Activated CD8-positive, alpha-beta memory T cell treated with anti-CD3 and anti-CD28 coated beads, Interleukin-2, amount 50 U/mL, for 1 hour (primary cell): ENCODE results near the gene DAG1.
"Not testable (repeated sequence)": the region's sequence is repeated elsewhere in the genome, so short reads cannot be mapped to it uniquely, and the experiment has no call there.

Experiments
- DNase-seq: peaks from one replicate; pipeline ENCODE4 v3.0.0-alpha.2; 2020; ENCODE audit errors: extremely low read depth

The DAG1 gene

DNA sequence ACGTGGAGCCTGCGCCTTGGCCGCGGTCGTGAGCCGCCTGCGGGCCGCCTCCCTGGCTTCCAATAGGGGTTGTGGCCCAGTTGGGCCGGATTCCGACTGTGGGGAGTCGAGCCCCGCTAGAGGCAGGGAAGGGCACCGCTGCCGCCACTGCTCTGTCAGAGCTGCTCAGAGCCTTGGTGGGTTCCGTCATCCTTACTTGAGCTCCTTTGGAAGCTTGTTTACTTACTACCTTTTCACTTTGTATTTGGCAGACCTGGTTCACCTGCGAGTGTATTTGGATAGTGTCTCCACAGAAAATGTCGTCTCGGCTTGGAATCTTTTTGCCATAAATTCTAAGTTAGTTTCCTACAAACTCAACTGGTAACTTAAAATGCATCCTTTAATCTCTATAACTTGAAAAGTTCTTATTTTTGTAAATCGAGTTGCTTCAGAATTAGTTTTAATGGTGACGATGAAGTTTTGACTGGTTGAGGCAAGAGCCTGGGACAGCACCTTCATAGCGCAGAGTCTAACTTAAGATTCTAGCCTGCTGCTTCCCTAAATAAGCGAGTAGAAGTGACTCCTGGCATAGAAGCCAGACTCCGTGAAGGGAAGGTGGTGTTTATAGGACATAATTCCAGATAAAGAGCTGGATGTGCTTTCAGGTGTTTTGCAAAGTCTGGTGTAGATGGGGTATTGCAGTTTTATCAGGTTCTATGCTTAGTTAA lies 800 bp downstream of the DAG1 start:
- DNase-seq, result no peak

DNA sequence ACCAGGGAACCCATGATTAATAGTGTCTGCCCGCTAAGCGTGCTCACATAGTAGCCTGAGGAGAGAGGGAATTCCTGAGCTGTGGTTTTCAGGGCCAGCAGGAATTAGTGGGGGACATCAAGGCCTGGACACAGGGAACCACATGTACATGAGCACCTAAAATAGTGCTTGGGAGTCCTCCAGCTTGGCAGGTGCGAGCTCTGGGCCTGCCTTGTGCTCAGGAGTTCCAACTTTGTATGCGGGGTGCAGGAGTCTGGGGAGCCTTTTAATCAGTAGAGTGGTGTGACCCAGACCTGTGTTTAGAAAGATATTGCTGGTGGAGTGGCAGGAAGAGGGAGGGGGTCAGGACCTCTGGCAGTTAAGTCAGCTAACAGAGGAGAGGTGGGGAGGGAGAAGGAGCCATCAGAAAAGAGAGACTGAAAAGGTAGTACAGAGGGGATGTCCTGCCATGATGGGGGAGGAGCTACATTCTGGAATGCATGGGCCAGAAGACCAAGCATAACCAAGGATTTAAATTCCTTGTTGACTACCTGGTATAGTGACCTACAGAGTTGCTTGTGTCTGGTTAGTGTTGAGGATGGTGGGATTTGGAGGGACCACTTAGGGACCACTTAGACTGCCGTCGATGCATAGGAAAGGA lies 1.9 kb downstream of the DAG1 start:
- DNase-seq, result no peak

DNA sequence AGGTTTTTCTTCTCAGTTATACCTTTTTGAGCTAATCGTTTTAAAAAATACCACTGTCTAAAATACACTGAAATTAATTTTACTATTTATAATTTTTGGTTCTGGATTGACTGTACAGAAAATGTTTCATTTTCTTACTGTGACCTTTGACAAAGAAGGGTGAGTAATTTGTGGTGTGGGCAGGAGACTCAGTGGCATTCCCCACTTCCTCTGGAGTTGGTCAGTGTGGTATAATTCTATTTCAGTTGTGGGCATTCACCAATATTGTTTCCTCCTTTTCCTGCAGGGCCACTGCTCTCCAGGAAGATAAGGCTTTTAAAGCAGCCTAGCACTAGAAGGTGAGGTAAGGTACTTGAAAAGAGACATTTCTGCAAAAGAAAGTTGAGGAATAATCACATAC lies 6.5 kb downstream of the DAG1 start:
- no peak for DNase-seq

DNA sequence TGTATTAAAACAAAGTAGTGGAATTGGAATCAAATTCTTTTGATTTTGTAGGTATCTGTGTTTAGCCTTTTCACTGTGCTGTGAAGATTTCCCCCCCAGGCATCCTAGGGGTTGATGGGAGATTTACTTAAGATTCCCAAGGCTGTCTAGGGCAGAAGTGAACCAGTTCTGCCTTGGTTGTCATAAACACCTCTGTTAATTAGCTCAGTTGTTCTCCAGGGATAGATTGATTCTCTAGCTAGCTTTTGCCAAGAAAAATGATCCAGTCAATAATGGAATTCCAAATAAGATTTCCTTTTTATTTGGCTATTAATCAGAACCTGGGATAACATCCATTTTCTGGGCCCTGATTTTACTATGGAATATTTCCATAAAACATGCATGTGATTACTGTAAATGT lies 12.7 kb downstream of the DAG1 start:
- no peak for DNase-seq

DNA sequence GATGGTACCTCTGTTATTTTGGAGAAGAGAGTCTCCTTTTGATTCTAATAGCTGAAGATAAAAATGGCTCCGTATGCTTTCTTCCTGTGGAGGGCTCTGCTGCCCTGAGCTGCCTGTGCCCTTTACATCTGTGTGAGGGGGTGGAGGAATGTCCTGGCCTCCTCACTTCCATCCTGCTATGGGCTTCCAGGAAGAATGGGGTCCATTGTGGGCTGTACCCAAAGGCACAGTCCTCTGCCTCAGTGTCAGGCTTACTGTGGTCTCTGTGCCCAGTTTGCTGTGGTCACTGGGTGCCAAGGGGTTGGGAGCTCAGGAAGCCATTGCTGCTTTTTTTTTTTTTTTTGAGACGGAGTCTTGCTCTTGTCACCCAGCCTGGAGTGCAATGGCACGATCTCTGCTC lies 14.4 kb downstream of the DAG1 start:
- no peak for DNase-seq

DNA sequence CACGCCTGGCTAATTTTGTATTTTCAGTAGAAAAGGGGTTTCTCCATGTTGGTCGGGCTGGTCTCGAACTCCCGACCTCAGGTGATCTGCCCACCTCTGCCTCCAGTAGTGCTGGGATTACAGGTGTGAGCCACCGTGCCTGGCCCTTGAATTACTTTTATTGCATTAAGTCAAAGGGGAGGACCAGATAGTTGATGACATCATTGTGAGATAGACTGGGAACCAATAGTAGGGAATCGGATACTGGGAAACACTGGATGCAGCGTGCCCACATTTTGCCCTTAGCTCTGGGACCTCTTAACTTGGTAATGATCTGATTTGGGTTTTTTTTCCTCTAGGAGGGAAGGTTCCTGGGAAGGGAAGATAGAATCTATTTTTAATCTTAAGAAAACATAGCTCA lies 19.2 kb downstream of the DAG1 start:
- DNase-seq, result no peak

DNA sequence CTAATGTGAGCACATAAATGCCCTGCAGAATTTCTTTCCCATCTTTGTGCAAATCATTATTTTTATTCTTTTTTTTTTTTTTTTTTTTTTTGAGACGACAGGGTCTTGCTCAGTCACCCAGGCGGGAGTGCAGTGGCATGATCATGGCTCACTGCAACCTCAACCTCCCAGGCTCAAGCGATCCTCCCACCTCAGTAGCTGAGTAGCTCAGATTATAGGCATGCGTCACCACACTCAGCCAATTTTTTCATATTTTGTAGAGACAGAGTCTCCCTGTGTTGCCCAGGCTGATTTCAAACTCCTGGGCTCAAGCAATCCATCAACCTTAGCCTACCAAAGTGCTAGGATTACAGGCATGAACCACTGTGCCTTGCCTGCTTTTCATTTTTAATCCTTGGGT lies 22.9 kb downstream of the DAG1 start:
- no peak for DNase-seq

DNA sequence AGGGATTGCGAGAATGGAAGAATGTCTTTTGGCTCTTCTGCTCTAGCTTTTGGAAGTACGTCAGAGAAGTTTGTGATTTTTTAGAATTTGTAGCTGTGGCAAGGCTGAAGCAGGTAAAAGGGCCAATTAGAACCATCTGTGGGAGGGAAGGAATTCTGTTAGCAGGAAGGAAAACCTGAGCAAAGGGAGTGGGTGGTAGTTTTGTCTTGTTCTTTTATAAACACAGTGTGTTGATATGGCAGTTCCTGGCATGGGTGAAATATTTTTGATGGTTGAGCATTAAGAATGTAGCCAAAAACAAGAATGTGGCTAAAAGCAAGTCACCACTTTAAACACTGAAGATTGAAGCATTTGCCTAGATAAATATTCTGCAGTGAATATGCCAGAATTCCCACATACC lies 23.8 kb downstream of the DAG1 start:
- DNase-seq, result no peak

DNA sequence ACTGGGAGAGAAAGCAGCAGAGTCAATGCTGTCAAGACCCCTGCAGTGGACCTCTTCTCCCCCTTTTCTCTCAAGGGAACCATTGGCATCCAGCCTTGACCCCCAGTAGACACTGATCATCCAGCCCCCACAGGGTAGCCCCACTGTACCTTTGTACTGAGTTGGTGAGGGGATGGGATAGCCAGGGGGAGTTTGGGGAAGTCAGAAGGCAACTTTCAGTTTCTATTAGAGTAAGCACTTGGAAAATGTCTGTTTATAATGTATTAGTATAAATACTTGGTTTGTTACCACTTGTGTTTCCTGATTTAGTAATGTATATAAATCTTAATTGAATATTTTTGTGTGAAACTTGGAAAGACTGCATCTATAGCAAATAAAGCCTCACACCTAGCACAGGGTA lies 25.0 kb downstream of the DAG1 start:
- DNase-seq, result no peak

DNA sequence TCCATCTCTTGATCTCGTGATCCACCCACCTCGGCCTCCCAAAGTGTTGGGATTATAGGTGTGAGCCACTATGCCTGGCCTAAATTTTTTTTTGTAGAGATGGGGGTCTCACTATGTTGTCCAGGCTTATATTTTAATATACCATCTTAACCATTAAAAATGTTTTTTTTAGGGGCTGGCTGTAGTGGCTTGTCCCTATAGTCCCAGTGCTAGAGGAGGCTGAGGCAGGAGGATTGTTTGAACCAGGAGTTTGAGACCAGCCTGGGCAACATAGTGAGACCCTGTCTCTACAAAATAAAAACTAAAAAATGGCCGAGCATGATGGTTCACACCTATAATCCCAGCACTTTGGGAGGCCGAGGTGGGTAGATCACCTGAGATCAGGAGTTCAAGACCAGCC lies 26.8 kb downstream of the DAG1 start:
- DNase-seq, result not testable (repeated sequence)

DNA sequence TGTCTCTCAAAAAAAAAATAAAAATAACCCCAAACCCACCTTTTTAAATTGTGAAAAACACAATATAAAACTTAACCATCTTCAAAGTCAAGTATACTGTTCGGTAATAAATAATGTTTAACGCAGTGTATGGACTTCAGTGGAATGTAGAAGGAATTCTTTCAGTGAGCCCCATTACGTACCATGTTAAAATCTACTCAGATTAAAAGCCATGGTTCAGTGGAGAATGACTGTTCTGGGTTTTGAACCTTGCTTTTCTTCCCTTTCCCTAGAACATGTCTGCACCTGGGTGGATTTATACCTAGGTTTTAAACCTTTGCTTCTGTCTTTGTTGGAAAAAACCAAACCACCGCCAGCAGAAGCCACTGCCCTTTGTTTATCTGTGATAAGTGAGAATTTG lies 27.5 kb downstream of the DAG1 start:
- no peak for DNase-seq

DNA sequence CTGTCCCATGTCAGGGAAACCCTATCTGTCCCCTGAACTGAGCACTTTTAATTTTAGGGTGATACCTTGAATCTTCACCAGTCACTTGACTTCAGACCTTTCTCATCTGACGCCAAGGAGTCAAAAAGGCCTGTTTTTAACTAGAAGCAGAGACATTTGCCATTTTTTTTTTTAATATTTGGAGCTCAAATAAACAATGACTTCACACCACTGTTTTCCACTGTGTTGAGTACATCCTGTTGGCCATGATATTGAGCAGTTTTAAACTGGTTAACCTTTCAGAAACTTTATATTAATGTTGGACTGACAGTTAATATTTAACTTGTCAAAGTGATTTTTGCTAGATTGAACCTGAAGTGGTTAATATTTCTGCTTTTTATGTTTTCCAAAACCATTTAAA lies 28.2 kb downstream of the DAG1 start:
- DNase-seq, result no peak

DNA sequence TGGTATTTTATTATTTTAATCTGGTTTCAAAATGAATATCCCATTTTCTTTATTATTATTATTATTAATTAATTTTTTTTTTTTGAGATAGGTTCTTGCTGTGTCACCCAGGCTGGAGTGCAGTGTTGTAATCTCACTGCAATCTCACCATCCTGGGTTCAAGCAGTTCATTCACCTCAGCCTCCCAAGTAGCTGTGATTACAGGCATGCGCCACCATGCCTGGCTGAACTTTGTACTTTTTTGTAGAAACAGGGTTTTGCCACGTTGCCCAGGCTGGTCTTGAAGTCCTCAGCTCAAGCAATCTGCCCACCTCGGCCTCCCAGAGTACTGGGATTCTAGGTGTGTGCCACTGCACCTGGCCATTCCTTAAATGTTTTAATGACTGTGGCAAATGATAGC lies 28.6 kb downstream of the DAG1 start:
- DNase-seq, result no peak

DNA sequence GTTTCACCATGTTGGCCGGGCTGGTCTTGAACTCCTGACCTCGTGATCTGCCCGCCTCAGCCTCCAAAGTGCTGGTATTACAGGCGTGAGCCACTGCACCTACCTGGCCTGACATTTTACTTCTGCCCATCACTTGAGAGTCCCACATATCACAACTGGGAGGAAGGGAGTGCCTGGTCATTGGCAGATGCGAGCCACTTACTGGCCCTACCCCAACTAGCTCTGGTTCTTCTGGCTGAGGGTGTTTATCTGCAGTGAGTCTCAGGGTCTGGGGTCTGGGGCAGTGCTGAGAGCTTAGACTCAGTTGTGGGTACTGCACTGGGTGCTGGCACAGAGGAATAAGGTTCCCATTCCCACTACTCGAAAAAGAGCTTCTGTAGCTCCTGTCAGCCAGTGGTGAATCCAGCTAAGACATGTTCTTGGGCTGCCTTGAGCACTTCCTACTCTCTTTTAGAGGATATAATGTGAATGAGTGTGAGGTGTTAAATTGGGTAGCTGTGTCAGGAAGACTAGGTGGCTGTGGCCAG lies 30.2 kb downstream of the DAG1 start:
- no peak for DNase-seq

DNA sequence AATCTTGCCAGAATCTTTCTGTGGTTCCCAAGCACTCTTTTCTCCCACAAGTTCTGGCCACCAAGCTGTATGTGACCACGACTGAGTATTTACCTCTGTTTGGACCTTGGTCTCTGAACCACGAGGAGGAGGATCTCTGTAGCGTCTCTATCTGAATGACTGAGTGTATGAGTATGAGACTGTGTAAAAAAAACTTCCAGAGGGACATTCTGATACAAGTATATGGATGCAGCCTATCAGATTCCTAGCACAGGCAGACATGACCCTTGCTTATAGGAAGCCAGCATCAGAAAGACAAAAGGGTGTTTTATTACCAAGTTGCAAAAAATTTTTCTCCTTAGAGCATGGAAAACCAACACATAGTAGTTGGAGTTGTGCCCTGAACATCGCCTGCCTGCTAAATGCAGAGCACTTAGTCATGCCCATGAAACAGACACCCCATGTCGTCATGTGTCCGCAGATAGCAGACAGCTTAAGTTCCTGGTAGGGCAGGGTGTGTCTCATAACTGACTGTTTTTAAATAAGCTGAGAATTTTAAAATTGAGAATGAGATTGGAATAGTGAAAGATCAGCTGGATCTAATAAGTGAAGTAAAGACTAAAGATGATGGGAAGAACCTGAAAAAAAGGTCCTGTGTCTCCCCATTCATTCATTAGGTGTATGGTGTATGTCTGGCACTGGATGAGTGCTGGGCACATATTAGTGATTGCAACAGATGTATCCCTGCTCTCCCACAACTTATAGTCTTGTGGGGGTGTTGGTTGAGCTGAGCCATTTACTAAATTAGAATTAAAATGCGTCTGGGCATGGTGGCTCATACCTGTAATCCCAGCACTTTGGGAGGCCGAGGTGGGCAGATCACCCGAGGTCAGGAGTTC lies 30.9 kb downstream of the DAG1 start:
- no peak for DNase-seq

DNA sequence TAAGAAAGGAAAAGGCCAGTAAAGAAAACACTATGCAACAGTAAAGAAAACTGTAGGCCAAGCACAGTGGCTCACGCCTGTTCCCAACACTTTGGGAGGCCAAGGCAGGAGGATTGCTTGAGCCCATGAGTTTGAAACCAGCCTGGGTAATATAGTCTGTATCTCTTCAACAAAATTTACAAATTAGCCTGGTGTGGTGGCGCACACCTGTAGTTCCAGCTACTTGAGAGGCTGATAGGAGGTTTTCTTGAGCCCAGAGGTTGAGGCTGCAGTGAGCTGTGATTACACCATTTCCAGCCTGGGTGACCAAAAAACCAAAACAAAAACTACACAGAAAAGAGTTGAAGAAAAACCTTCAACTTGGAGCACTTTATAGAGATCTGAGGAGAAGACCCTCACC lies 31.8 kb downstream of the DAG1 start:
- DNase-seq, result no peak

DNA sequence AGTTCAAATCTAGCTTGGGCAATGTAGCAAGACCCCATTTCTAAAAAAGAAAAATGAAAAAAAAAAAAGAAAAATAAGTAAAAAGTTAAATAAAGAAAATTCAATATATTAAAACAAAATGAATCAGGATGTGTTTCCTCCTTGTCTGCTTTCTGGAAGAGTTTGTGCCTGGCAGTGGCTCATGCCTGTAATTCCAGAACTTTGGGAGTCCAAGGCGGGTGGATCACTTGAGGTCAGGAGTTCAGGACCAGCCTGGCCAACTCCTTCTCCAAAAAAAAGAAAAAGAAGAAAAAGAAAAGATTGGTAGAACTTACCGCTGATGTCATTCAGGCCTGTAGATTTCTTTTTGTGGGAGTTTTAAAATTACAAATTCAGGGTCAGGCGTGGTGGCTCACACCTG lies 36.8 kb downstream of the DAG1 start:
- no peak for DNase-seq

DNA sequence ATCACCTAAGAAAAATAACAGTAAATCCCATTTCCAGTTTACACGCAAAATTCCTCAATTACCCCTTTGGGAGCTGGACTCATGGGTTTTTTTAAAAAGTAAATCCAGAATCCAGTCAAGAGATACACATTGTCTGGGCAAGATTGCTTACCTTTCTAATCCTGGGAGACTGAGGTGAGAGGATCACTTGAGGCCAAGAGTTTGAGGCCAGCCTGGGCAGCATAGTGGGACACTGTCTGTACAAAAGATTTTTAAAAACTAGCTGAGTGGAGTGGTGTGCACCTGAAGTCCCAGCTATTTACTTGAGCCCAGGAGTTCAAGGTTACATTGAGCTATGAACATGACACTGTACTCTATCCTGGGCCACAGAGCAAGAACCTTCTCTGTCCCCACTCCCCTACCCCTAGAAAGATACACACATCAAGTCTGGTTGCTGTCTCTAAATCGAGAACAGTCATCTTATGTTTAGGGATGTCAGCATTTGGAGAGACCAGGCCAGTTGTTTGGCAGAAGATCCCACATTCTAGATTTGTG lies 39.0 kb downstream of the DAG1 start:
- no peak for DNase-seq

DNA sequence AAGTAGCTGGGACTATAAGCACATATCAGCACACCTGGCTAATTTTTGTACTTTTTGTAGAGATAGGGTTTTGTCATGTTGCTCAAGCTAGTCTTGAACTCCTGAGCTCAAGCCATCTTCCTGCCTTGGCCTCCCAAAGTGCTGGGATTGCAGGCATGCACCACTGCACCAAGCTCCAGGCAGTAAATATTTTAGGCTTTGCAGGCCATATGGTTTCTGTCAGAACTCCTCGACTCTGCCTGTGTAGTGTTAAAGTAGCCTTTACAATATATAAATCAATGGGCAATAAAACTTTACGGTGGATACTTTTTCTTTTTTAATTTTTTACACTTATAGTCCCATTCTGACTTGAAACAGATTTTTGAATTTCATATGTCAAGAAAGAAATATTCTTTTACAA lies 41.6 kb downstream of the DAG1 start:
- DNase-seq, result no peak

DNA sequence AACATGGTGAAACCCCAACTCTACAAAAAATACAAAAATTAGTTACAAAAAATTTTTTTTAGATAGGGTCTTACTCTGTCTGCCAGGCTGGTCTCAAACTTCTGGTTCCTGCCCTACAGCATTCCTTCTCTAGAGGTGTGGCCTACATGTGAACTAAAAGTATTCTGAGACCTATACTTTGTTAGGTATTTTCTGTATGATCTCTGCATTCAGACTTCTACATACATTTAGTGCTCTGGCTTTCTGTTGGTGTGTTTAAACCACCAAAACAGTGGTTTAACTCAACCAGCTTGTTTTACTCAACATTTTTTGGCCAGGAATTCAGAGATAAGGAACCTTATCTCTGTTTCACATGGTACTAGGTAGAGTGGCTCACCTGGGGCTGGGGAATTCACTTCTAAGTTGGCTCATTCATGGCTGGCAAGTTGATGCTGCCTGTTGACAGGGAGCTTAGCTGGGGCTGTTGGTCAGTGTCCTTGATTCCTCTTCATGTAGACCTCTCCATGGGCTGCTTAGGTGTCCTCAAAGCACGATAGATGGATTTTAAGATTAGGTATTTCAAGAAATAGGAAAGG lies 42.8 kb downstream of the DAG1 start:
- DNase-seq, result no peak

DNA sequence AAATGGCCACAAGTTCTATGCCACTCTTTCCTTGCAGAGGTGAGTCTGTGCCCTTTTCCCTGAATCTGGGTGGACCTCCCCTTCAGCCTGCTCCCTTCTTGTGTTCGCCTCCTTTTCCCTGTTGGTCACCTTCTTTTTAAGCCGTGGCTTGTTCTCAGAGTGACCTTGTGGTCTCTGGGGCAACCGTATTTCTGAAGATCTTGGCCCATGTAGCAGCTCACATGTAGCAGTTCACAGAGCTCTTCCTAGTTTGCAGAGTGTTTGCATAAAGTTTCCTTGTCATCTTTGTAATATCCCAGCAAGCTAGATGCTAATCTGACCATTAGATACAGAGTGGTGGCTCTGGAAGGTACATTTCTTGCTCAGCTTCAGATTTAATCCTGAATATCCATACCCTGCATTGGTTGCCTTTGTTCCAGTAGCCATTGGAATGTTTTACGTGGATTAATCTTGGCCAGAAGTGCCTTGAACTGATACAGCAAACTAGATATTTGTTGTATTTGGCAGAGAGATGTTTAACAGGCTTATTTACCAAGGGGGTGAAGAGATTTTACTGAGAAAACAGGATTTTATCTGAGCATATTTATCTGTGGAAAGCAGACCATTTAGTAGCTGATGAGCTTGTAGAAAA lies 43.5 kb downstream of the DAG1 start:
- no peak for DNase-seq

DNA sequence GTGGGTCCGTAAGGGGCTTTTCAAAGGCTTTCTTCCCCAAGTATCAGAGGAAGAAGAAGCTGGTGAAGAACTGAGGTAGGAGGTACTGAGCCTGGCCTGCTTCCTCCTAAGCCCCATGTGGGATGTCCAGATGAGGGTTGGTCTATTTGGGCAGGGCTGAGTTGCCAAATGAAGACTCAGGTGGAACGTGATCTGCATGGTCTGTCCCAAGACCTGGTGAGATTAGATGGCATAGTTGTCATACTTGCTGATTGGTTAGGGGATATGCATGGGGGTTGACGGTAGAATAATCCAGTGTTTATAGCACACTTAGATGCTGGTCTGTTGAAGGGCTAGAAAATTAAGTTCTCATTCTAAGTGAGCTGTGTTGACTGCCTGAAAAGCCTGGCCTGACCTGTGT lies 47.9 kb downstream of the DAG1 start:
- DNase-seq, result no peak
